T-helper 2 cell treated with Interferon-gamma antibody and Interleukin-4, amounts not matched to agents 100 ng/mL and 5 ng/mL, for 36 hours (primary cell): ENCODE results near the gene RBCK1. TPM values are rescaled to one million over a fixed set of nuclear protein-coding genes. Genes with fewer than 3 reads are reported as not detected.
"Not testable (repeated sequence)": the region's sequence is repeated elsewhere in the genome, so short reads cannot be mapped to it uniquely, and the experiment has no call there.

ENCODE experiments used
- intact Hi-C: fragments of 100-400 bp; cut with micrococcal nuclease; formaldehyde crosslinking; loops from one replicate; pipeline ENCODE4 v1.15.1; 2023
- total RNA-seq: library from RNA; stranded (reverse); gene quantifications from 2 replicates; pipeline ENCODE4 v1.2.3, GENCODE V29; 2022

The RBCK1 gene
- 116 and 118 TPM in 2 replicates for total RNA-seq

DNA sequence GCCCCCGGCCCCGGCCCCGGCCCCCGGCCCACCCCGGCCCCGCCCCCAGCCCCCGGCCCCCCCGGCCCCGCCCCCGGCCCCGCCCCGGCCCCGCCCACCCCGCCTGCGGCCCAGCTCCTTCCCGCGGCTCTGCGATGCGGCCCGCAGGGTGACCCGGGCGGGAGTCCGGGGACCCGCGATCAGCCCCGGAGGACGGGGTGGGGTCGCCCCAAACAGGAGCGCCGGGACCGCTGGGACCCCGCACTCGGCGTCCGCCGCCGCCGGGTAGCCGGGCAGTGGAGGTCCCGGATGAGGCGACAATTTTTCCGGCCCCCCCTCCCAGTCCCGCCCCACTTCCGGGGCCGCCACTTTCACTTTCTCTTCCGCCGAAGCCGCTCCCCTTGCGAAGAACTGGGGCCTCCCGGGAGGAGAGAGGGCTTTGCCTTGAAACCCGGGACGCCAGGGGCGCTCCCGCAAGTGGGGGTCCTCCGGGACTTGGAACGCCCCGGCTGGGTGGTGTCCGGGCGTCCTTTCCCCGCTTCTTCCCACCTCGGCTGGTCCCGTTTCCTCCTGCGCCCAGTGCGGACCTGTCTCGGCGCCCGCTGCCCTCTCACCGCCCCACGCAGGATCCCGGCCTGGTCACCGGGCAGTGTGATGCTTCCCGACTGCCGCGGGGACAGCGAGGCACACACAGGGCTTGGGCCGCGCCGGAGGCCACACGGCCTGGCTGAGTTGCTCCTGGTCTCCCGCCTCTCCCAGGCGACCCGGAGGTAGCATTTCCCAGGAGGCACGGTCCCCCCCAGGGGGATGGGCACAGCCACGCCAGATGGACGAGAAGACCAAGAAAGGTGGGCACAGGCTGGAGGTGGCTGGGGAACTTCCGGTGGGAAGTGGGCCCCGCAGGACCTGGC, at the start of gene RBCK1:
Gene RBCK1, plus strand, starts transcription at position 347 of the 890 bp plus-strand sequence. Its CDS starts 459 bp downstream, at position 806.
- intact Hi-C loops: loop anchor here (1.0 to 10.0 kb wide), 6 partner anchors 25 to 427 kb away; partner anchors contain the start of genes FAM110A, NRSN2 and TBC1D20

DNA sequence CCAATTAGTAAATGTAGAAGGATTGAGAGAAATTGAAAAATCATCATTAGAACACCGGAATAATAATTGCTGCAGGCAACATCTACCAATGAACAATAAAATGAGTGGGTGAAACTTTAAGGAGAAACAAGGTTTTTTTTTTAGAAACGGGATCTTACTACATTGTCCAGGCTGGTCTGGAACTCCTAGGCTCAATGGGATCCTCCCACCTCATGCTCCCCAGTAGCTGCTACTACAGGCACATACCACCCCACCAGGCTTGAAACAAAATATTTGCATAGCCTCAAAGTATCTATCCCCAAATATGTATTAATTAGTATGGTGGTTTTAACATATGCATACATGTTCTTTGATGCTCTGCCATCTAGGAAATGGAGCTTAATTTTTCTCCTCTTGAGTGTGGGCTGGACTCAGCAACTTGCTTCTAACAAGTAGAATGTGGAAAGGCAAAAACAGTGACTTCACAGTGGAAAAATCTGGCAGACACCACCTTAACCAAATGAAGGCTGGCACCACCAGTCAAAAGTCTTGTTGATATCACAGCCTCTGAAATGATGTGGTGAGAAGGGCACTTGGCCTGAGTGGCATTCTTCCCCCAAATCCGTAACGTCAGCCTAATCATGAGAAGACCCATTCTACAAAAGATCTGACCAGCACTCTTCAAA, 49.1 kb upstream of the RBCK1 start:
- intact Hi-C loops: no loop called here

- intact Hi-C loops: loop anchor here (5.0 kb wide), 1 partner anchor 61 kb away; no protein-coding TSS in a partner anchor
Measured at GRCh38 chr20:361561-361960, 46.5 kb upstream of the RBCK1 start.

- intact Hi-C loops: loop anchor here (5.0 kb wide), 1 partner anchor 60 kb away; no protein-coding TSS in a partner anchor
Measured at GRCh38 chr20:362271-363254, 45.5 kb upstream of the RBCK1 start.

GRCh38 chr20:363319-364078, 44.6 kb upstream of the RBCK1 start:
- intact Hi-C loops: loop anchor here (5.0 kb wide), 1 partner anchor 59 kb away; no protein-coding TSS in a partner anchor

DNA sequence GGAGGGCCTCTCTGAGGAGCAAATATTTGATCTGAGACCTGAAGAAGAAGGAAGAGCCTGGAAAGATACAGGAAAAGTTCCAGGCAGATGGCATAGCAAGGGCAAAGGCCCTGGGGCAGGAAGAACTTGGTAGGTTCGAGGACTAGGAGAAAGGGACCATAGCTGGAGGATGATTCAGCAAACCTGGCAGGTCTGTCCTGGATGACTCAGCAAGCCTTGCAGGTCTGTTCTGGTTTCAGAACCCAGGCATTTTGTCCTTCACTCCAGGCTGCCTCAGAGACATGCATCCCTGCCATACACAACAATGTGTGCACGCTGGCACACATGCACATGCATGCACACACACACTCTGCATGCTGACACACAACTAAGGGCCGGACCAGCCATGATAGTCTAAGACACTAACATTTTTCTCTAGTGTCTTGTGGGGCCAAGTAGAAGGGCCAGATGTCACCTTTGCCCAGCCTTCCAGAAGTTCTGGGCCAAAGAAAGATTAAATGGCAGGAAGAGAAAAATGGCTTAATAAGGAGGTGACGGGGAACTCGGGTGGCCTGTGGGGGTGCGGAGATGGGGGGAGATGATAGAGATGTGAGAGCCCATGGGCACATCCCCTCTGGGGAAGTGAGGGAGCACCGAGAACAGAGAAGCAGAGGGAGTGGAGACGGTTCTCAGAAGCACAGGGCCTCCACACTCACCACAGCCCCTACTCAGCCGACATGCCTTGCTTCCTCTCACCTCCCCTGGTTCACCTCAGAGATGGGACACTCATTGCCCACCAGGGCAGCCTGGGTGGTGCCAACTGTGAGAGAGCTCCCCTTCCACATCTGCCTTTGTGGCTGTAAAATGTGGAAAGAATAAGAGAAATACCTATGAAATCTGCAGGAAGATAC, 42.9 kb upstream of the RBCK1 start:
- intact Hi-C loops: loop anchor here (5.0 kb wide), 2 partner anchors 57 to 177 kb away; partner anchors contain the start of gene CSNK2A1

GRCh38 chr20:366041-366718, 41.9 kb upstream of the RBCK1 start:
- intact Hi-C loops: loop anchor here (2.0 to 5.0 kb wide), 2 partner anchors 15 to 176 kb away; partner anchors contain the start of genes CSNK2A1 and TRIB3

DNA sequence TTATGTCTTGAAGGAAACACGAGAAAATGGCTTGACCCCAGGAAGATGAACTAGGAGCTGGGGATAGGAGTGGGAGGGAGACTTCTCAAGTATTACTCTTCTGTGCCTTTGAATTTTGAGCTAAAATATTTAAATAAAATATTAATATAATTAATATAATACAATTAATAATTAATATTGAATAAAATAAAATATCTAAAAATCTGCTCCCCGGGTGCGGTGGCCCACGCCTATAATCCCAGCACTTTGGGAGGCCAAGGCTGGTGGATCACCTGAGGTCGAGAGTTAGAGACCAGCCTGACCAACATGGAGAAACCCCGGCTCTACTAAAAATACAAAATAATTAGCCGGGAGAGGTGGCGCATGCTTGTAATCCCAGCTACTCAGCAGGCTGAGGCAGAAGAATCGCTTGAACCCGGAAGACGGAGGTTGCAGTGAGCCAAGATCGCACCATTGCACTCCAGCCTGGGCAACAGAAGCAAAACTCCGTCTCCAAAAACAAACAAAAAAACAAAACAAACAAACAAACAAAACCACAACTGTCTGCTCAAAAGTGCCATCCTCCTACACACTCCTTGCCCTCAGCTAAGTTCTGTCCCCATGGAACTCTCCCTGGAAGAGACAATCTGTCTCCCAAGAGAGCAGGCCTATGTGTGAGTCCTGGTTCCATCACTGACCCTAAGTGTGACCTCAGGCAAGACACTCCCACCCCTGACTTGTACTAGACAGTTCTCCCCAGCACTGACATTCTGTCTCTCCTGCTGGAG, 41.2 kb upstream of the RBCK1 start:
- intact Hi-C loops: loop anchor here (2.0 to 5.0 kb wide), 2 partner anchors 14 to 175 kb away; partner anchors contain the start of genes CSNK2A1 and TRIB3

- intact Hi-C loops: loop anchor here (2.0 to 5.0 kb wide), 2 partner anchors 13 to 175 kb away; partner anchors contain the start of genes CSNK2A1 and TRIB3
Measured at GRCh38 chr20:367486-367887, 40.6 kb upstream of the RBCK1 start.

- intact Hi-C loops: loop anchor here (5.0 kb wide), 1 partner anchor 173 kb away; the partner anchor contains the start of gene CSNK2A1
Measured at GRCh38 chr20:368915-369314, 39.2 kb upstream of the RBCK1 start.

GRCh38 chr20:370151-370600, 37.9 kb upstream of the RBCK1 start:
- intact Hi-C loops: no loop called here

DNA sequence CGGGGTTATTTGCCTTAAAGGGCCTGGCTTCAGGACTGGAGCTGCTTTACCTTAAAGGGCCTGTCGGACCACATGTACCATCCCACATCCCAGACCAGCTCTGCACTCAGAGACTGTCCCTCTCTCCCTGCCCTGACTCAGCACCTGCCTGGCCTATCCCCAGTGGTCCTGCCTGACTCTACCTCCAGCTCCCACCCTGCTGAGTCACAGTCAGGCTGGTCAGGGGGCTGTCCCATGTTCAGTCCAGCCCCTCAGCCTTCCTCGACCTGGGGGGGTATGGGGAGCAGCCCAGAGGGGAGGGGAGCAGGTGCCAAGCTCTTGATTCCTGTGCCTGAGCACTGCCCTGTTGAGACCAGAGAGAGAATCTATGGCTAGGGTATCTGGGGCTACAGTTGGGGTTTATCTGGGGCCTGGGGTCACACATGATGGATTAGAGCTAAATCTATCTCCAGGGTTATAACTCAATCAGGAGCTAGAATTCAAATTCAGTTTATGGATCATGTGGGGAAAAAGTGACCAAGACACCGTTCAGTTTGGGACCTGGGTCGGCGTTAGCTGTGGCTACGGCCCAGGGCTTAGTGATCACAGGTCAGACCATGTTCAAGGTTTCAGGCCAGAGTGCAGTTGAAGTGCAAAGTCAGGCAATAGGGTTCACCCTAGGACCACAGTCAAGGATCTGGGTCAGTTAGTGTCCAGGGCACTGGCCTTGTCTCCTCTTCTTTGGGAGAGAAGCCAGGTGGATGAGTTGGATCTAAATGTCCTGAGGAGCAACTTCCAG, 36.9 kb upstream of the RBCK1 start:
- intact Hi-C loops: no loop called here

DNA sequence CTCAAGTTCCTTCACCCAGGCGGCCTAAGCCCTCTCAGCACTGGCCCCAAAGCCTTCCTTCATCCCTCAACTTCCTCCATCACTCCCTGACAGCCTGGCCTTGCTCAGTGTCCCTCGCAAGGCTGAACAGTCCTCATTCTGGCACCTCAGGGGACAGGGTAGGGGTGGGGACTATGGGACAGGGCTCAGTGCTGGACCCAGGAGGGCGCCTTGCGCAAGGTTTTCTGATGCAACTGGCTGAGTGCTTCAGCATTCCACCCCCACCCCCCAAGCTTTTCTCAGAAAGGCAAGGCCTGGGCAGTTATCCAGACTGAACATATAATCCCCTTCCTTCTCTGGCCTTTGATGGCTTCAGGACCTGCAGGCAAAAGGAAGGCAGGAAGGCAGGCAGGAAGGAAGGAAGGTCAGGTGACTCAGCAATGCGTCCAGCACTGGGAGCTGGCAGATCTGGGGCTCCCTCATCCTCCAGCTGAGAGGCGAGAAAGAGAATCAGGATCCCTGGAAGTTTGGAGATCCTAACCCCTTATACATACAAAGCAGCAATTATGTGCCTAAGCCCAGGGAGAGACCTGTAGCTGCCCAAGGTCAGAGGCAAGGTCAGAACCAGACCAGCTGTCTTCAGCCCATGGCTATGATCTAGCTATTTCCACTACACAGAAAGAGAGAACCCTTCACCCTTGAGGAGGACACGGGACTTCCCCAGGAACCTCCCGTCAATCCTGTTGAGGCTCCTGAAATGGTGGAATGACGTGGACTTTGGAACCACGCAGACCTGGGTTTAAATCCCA, 36.1 kb upstream of the RBCK1 start:
- intact Hi-C loops: no loop called here

- intact Hi-C loops: not testable (repeated sequence)
Measured at GRCh38 chr20:372543-373082, 35.5 kb upstream of the RBCK1 start.

DNA sequence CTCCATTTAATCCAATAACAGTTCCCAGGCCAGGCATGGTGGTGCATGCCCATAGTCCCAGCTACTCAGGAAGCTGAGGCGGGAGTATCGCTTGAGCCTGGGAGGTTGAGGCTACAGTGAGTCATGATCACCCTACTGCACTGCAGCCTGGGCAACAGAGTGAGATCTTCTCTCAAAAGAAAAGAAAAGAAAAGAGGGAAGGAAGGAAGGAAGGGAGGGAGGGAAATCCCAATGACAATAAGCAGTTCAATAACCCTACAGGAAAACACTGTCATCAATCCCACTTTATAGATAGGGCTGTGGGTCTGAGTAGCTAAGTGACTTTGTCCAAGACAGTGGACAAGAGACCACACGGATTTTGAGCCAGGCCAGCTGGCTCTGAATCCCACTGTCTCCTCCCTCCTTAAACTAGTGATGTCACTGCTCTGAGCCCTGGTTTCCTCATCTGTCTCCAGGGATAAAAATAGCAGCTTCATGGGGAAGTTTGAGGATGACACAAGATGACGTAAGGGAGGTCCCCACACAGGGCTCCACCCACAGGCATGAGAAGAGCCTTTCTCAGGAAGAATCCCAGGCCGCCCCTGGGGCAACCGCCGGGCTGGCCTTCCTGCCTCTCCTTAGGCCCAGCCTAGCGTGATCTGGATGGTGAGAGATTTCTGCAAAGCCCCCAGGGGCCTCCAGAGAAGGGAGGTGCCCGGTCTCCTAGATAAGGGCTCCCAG, 34.8 kb upstream of the RBCK1 start:
- intact Hi-C loops: no loop called here
